ENCODE measurements around the gene TMEM74B. TPM values are rescaled to one million over a fixed set of nuclear protein-coding genes. Genes with fewer than 3 reads are reported as not detected.

Gene TMEM74B
- total RNA-seq, 1 experiment from 2014 or later, result 1.1 TPM

DNA sequence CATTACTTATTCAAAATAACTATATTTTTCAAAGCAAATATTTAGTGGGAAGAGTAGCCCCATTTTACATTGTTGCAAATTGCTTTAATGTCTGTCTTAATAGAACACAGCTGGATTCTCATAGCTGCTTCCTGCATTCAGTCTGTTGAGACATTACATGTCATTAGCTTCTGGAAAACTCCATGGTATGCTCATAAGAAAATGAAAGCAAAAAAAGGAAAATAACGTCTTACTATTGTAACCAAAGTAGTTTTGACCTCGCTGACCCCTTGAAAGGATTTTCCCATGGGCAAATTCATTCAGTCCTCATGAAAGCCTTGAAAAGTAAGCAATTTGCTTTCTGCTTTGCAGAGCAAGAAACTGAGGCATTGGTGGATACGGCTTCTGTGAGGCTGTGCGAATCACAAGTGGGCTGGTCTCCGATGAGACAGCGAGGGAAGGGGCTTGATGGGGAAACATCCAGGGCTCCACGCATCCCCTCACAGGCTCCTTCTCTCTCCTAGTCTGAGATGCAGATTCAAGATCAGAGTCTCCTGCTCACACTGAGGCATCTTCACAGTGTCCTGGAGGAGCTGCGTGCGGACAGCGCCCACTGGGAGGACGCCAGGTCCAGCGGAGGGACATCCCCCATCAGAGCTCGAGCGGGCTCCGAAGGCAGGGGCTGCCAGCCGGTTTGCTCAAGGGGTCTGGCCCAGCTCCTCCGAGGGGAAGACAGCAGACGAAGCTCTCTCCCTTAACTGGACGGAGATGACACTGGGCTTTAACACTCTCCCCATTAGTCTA lies 21.8 kb upstream of the TMEM74B start:
- Histone ChIP-seq H3K9me3 (ENCODE audit: control insufficient read depth, insufficient read depth, low read depth, low read length) (no peaks in the 10 kb centered on the region), H3K4me3 (ENCODE audit: low read depth in 2 of 2, low read length in 2 of 2) (no peak overlapping the region), H3K36me3 (ENCODE audit: control insufficient read depth, insufficient read depth, low read length) (no peaks in the 10 kb centered on the region), H3K27me3 (ENCODE audit: control insufficient read depth, insufficient read depth, low read length) (peaks cover 9% of the 10 kb centered on the region; the same call in 1 of the 2 replicates), H3K27ac (ENCODE audit: low read length) (no peak overlapping the region), H3K4me1 (ENCODE audit: control insufficient read depth, insufficient read depth, low read length) (no peaks in the 10 kb centered on the region)
- DNase-seq (ENCODE audit: low read depth, low spot score) (no peak), ATAC-seq (no peak)
- ChIA-PET CTCF (interaction anchor here (0.6 kb wide), 1 partner anchor 195 kb away, joined by 4 read pairs; no protein-coding TSS in a partner anchor), POLR2A (no interaction called here)
- no TSS peak for BruUV-seq (replicated peaks)
- in situ Hi-C loops (cut with HindIII; ENCODE audit: low pct_unique_long_range_greater_than_20kb, low sequenced_read_pairs), result no loop called here
- intact Hi-C loops (cut with micrococcal nuclease; ENCODE audit: unreplicated experiment), result no loop called here
- no peak for TF ChIP-seq POLR2AphosphoS5 (IDR thresholded peaks at IDR 0.05; ENCODE audit: low read depth, low read length)
- TF ChIP-seq, protein P1, sequence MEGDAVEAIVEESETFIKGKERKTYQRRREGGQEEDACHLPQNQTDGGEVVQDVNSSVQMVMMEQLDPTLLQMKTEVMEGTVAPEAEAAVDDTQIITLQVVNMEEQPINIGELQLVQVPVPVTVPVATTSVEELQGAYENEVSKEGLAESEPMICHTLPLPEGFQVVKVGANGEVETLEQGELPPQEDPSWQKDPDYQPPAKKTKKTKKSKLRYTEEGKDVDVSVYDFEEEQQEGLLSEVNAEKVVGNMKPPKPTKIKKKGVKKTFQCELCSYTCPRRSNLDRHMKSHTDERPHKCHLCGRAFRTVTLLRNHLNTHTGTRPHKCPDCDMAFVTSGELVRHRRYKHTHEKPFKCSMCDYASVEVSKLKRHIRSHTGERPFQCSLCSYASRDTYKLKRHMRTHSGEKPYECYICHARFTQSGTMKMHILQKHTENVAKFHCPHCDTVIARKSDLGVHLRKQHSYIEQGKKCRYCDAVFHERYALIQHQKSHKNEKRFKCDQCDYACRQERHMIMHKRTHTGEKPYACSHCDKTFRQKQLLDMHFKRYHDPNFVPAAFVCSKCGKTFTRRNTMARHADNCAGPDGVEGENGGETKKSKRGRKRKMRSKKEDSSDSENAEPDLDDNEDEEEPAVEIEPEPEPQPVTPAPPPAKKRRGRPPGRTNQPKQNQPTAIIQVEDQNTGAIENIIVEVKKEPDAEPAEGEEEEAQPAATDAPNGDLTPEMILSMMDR (IDR thresholded peaks at IDR 0.05), result no peak
- TF ChIP-seq TCF7L2 (IDR thresholded peaks at IDR 0.05; ENCODE audit: low read depth, low read length), result no peak
- TF ChIP-seq, protein P2, sequence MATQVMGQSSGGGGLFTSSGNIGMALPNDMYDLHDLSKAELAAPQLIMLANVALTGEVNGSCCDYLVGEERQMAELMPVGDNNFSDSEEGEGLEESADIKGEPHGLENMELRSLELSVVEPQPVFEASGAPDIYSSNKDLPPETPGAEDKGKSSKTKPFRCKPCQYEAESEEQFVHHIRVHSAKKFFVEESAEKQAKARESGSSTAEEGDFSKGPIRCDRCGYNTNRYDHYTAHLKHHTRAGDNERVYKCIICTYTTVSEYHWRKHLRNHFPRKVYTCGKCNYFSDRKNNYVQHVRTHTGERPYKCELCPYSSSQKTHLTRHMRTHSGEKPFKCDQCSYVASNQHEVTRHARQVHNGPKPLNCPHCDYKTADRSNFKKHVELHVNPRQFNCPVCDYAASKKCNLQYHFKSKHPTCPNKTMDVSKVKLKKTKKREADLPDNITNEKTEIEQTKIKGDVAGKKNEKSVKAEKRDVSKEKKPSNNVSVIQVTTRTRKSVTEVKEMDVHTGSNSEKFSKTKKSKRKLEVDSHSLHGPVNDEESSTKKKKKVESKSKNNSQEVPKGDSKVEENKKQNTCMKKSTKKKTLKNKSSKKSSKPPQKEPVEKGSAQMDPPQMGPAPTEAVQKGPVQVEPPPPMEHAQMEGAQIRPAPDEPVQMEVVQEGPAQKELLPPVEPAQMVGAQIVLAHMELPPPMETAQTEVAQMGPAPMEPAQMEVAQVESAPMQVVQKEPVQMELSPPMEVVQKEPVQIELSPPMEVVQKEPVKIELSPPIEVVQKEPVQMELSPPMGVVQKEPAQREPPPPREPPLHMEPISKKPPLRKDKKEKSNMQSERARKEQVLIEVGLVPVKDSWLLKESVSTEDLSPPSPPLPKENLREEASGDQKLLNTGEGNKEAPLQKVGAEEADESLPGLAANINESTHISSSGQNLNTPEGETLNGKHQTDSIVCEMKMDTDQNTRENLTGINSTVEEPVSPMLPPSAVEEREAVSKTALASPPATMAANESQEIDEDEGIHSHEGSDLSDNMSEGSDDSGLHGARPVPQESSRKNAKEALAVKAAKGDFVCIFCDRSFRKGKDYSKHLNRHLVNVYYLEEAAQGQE (IDR thresholded peaks at IDR 0.05; ENCODE audit: insufficient read depth in 1 of 2, low read depth in 2 of 2, low read length in 1 of 2), result no peak
- no peak for TF ChIP-seq SIN3A (IDR thresholded peaks at IDR 0.05; ENCODE audit: borderline replicate concordance, insufficient read depth, low read depth, low read length)

DNA sequence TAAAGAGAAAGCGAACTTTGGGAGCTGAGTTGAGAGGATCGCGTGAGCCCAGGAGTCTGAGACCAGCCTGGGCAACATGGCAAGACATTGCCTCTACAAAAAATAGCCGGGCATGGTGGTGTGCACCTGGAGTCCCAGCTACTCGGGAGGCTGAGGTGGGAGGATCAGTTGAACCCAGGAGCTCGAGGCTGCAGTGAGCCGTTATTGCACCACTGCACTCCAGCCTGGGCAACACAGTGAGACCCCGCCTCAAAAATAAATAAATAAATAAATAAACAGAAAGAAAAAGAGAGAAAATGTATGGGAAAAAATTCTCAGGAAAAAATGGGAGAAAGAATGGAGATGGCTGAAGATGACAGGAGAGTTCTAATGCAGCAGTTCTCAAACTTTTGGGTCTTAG lies 21.0 kb upstream of the TMEM74B start:
- Histone ChIP-seq H3K27me3 (ENCODE audit: control insufficient read depth, insufficient read depth, low read length) (peaks cover 9% of the 10 kb centered on the region; the same call in 1 of the 2 replicates), H3K9me3 (ENCODE audit: control insufficient read depth, insufficient read depth, low read depth, low read length) (no peaks in the 10 kb centered on the region), H3K4me3 (ENCODE audit: low read depth in 2 of 2, low read length in 2 of 2) (no peak overlapping the region), H3K4me1 (ENCODE audit: control insufficient read depth, insufficient read depth, low read length) (no peaks in the 10 kb centered on the region), H3K27ac (ENCODE audit: low read length) (no peak overlapping the region), H3K36me3 (ENCODE audit: control insufficient read depth, insufficient read depth, low read length) (no peaks in the 10 kb centered on the region)
- POLR2A ChIA-PET, result no interaction called here
- DNase-seq (ENCODE audit: low read depth, low spot score) (no peak), ATAC-seq (no peak)
- CTCF ChIA-PET, result interaction anchor here (0.6 kb wide), 1 partner anchor 195 kb away, joined by 4 read pairs; no protein-coding TSS in a partner anchor
- BruUV-seq (replicated peaks), result no TSS peak
- TF ChIP-seq, protein P1 (IDR thresholded peaks at IDR 0.05), result no peak
- TF ChIP-seq TCF7L2 (IDR thresholded peaks at IDR 0.05; ENCODE audit: low read depth, low read length) (no peak), SIN3A (IDR thresholded peaks at IDR 0.05; ENCODE audit: borderline replicate concordance, insufficient read depth, low read depth, low read length) (no peak), POLR2AphosphoS5 (IDR thresholded peaks at IDR 0.05; ENCODE audit: low read depth, low read length) (no peak)
- TF ChIP-seq, protein P2 (IDR thresholded peaks at IDR 0.05; ENCODE audit: insufficient read depth in 1 of 2, low read depth in 2 of 2, low read length in 1 of 2), result no peak
- intact Hi-C loops (cut with micrococcal nuclease; ENCODE audit: unreplicated experiment), result no loop called here
- in situ Hi-C loops (cut with HindIII; ENCODE audit: low pct_unique_long_range_greater_than_20kb, low sequenced_read_pairs), result no loop called here
